D721Med (cell line): ENCODE data around the gene FAM3C.

Experiments used
- DNase-seq: peaks from one replicate; pipeline ENCODE4 v3.0.0; 2011; ENCODE audit warnings: low spot score; ENCODE audit not compliant: insufficient read length
- FAIRE-seq: peaks from 2 replicates; lab custom pipeline; 2011; peaks lifted over from hg19 to GRCh38; lab: Jason Lieb, UNC
- CTCF ChIP-seq: IDR thresholded peaks from 2 replicates; pipeline ENCODE4 v1.5.1; 2012; ENCODE audit warnings: mild to moderate bottlenecking, control low read depth; ENCODE audit not compliant: insufficient read depth; ENCODE audit errors: missing control alignments

Gene FAM3C

GRCh38 chr7:121379930-121380329 is 16.2 kb downstream of the FAM3C start:
- FAIRE-seq = no peak

GRCh38 chr7:121376979-121377378 is 19.1 kb downstream of the FAM3C start:
- no peak for FAIRE-seq
- no peak for TF ChIP-seq CTCF
- no peak for DNase-seq

More at GRCh38 chr7:121379930-121380329, 16.2 kb downstream of the FAM3C start:
- TF ChIP-seq CTCF = no peak
- DNase-seq = no peak

- DNase-seq (no peak), FAIRE-seq (no peak)
- TF ChIP-seq CTCF = no peak
Measured at GRCh38 chr7:121373177-121373576, 22.9 kb downstream of the FAM3C start.

GRCh38 chr7:121372376-121373010 is 23.6 kb downstream of the FAM3C start:
- no peak for DNase-seq
- peak; percentile 64 for FAIRE-seq
- TF ChIP-seq CTCF = no peak

GRCh38 chr7:121371883-121372282 is 24.2 kb downstream of the FAM3C start:
- no peak for TF ChIP-seq CTCF
- FAIRE-seq = no peak
- no peak for DNase-seq

GRCh38 chr7:121371367-121371766 is 24.7 kb downstream of the FAM3C start:
- TF ChIP-seq CTCF = no peak
- DNase-seq (no peak), FAIRE-seq (no peak)

- TF ChIP-seq CTCF = no peak
- FAIRE-seq (no peak), DNase-seq (no peak)
Measured at GRCh38 chr7:121369462-121369861, 26.6 kb downstream of the FAM3C start.
